ENCODE data around the gene CDHR5.
"Not testable (repeated sequence)": the region's sequence is repeated elsewhere in the genome, so short reads cannot be mapped to it uniquely, and the experiment has no call there.

CDHR5 gene

GRCh38 chr11:592501-592900, 32.3 kb downstream of the CDHR5 start:
- DNase-seq (ENCODE audit: insufficient read length, low spot score) (no peak), FAIRE-seq (peak; percentile 31)

DNA sequence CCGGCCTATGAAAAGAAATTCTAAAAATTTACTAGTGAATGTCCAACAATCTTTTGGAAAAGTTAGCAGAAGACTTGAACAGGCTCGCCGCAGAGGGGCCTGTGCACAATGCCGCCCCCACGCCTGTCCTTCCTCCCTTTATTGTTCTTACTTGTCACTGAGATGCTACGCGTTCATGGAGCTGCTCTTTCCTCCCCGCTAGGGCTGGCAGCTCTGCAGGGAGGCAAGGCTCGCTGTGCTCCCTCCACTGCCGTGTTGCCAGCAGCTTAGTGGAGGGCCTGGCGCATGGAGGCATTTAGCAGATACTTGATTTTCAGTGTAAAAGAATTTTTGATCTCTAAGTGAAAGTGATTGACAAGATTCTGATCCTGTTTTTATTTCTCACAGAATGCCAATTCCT, 33.8 kb downstream of the CDHR5 start:
- FAIRE-seq (no peak), DNase-seq (ENCODE audit: insufficient read length, low spot score) (no peak)

DNA sequence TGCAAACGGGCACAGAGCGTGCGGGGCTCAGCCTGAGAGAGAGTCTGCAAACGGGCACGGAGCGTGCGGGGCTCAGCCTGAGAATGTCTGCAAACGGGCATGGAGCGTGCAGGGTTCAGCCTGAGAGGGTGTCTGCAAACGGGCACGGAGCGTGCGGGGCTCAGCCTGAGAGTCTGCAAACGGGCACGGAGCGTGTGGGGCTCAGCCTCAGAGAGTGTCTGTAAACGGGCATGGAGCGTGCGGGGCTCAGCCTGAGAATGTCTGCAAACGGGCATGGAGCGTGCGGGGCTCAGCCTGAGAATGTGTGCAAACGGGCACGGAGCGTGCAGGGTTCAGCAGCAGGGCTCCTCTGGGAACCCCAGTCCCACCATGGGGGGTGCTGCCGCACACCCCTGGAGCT, 35.0 kb downstream of the CDHR5 start:
- FAIRE-seq: no peak

GRCh38 chr11:587978-588380, 36.8 kb downstream of the CDHR5 start:
- DNase-seq (ENCODE audit: insufficient read length, low spot score): peak; percentile 43
- FAIRE-seq: no peak

More for the DNA sequence above, 35.0 kb downstream of the CDHR5 start:
- DNase-seq (ENCODE audit: insufficient read length, low spot score): no peak

DNA sequence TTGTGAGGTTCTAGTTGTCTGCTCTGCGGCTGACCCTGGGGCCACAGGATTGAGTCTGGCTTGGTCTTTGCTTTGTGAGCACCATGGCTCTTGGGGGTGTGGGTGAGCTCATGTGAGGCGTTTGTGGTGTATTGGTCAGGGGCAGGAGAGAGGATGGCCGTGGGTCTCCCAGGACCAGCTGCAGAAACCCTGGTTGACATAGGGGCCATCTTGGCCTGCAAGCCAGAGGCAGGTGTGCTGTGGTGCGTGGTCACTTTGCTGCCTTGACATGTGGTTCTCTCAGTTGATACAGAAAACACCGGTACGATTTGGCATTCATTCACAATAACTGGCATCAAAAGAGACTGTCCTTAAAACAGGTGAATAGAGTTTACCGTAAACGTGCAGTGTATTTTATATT, 37.2 kb downstream of the CDHR5 start:
- FAIRE-seq: no peak
- DNase-seq (ENCODE audit: insufficient read length, low spot score): no peak

DNA sequence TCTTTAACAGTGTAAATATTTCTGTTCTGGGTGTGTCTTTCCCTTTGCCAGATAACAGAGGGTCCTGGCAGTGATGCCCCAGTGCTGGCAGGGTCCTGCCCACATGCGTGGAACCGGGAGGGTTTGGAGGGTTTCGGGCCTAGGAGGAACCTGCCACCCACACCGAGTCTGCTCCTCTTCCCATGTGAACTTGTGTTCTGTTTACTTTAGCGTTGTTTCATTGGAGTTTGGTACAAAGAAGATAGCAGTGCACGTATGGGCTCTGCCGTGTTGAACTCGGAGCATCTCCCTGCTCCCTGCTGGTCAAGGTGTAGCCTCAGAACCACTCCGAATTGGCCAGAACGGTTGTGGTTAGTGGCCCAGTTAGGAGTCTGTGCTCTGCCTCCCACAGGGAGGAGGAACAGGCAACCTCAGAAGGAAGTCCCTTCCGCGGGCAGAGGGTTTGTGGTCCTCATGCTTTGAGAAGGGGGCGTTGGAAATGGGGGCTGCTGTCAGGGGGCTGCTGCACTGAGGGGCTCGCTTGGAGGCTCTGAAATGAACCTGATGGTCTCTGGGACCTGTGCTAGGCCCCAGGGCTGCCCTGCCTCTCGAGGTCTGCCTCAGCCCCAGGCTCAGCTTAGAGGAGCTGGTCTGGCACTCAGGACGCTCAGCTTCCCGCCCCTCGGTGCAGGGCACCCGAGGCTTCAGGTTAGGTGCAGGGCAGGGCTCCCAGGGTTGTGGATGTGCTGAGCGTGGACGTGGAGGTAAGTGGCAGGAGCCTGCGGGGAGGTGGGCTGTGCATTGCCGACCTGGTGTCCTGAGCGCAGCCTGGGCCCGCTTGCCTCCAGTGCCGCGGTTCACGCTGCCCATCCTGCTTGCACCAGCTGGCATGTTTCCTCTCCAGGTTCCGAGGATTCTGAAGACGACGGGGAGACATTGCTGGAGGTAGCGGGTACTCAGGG, 38.1 kb downstream of the CDHR5 start:
- FAIRE-seq: no peak
- DNase-seq (ENCODE audit: insufficient read length, low spot score): no peak

GRCh38 chr11:584287-584686, 40.5 kb downstream of the CDHR5 start:
- no peak for FAIRE-seq
- no peak for DNase-seq (ENCODE audit: insufficient read length, low spot score)

DNA sequence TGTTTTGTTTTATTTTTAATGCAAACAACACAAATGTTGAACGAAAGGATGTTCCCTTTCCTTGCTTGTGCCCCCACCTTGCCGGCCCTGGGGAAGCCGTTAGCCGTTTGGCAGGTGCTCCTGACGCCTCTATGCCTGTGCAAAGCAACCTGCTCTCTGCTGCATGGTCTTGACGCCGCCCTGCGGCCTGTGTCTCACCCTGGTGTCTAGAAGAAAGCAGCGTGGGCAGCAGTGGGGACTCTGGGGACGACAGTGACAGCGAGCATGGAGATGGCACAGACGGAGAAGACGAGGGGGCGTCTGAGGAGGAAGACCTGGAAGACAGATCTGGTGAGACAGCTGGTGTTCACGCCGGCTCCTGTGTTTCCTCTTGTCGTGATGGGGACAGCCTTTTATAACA, 43.0 kb downstream of the CDHR5 start:
- no peak for FAIRE-seq
- no peak for DNase-seq (ENCODE audit: insufficient read length, low spot score)

DNA sequence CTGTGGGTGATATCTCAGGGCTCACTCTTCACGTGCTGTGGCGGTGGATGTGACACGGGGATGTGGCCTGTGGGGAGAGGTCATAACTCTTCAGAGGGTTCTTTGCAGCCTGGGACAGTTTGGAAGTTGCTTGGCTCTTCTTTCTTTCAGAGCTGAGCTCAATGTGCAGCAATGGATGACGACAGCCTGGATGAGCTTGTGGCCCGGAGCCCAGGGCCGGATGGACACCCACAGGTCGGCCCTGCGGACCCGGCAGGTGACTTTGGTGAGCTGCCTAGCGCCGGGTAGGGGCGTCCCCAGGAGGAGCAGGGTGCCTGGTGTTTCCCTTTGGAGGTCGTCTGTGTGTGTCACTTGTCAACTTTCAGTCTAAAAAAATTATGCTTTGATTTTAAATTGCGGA, 43.4 kb downstream of the CDHR5 start:
- FAIRE-seq: no peak

GRCh38 chr11:579830-580601, 44.7 kb downstream of the CDHR5 start:
- no peak for FAIRE-seq

More for the DNA sequence above, 43.4 kb downstream of the CDHR5 start:
- DNase-seq (ENCODE audit: insufficient read length, low spot score): no peak

DNA sequence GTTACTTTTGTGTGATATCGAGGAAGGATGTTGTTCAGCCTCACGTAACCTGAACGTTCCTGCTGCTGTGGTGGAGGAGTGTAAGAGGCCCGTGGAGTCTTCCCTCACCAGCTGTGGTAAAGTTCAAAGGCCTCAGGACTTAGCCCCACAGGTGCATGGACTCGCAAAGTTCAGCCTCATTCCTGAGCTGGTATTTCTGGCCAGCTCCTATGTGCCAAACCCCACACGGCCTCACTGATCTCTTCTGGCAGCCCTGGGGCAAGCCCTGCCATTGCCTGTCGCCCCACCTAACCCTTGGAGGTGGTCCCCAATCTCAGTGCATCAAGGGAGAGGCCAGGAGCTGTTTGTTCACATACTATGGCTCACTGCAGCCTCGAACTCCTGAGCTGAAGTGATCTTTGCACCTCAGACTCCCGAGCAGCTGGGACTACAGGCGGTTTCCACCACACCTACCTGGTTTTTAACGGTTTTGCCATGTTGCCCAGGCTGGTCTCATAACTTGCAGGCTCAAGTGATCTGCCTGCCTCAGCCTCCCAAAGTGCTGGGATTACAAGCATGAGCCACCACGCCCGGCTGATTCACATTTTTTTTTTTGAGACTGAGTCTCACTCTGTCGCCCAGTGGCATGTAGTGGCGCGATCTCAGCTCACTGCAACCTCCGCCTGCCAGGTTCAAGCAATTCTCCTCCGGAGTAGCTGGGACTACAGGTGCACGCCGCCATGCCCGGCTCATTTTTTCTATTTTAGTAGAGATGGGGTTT, 46.3 kb downstream of the CDHR5 start:
- FAIRE-seq: no peak
- DNase-seq (ENCODE audit: insufficient read length, low spot score): no peak

More at GRCh38 chr11:579830-580601, 44.7 kb downstream of the CDHR5 start:
- DNase-seq (ENCODE audit: insufficient read length, low spot score): no peak

DNA sequence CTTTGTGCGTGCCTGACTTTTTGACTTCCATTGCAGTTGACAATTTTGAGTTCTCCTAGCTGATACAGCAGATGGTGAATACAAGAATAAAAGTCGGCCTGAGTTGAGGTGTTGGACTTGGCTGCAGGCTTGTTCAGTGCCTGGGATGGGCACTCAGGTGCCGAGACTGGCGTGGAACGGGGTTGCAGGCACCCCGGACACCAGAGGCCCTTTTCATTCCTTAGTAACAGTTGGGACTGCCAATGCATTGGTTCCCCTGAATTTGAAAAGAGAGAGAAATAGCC, 47.2 kb downstream of the CDHR5 start:
- FAIRE-seq (no peak), DNase-seq (ENCODE audit: insufficient read length, low spot score) (no peak)

GRCh38 chr11:576811-577610, 47.7 kb downstream of the CDHR5 start:
- DNase-seq (ENCODE audit: insufficient read length, low spot score) (no peak), FAIRE-seq (peak; percentile 63)

- peak; percentile 98 for FAIRE-seq
- DNase-seq (ENCODE audit: insufficient read length, low spot score): peak; percentile 98
These were observed 48.6 kb downstream of the CDHR5 start, which contains the start of gene PHRF1 for GRCh38 chr11:575996-576768. Gene PHRF1 (plus strand): TSS chr11:576470. CDS start chr11:581513, 5,043 bp downstream.

GRCh38 chr11:575313-575995, 49.3 kb downstream of the CDHR5 start:
- DNase-seq (ENCODE audit: insufficient read length, low spot score) (peak; percentile 65), FAIRE-seq (no peak)

DNA sequence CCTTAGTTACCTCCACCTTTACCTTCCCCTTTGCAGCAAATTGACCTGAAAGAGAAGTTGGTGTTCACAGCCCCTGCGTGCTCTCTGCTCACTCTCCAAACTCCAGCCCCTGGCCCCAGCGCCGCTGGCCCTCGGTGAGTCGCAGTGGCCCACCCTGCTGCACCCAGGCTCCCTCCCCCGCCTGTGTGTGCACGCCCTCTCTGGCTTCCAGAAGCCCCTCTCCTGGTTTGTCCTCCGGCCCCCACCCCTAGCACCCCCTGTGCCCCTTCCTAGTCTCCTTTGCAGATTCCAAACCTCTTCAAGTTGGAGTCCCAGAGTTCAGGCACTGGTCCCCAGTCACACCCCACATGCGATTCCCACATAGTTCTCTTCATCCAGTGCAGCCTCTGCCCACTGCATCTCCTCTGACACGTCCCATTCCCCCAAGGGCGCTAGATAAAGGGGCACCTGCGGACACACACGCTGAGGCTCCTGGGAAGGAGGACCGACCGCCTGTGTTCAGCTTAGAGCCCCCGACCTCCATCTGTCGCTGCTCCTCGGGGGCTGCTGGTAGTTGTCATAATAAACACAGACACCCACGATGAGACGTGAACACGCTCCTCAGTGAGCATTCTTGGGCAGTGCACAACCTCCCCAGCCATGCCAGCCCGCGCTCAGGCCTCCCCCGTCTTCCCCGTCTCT, 50.0 kb downstream of the CDHR5 start:
- no peak for DNase-seq (ENCODE audit: insufficient read length, low spot score)
- FAIRE-seq: peak; percentile 9

GRCh38 chr11:574031-574570, 50.7 kb downstream of the CDHR5 start:
- not testable (repeated sequence) for FAIRE-seq; DNase-seq (ENCODE audit: insufficient read length, low spot score)

- no peak for FAIRE-seq
These were observed 51.5 kb downstream of the CDHR5 start for GRCh38 chr11:573146-573759.

More at GRCh38 chr11:573146-573759, 51.5 kb downstream of the CDHR5 start:
- no peak for DNase-seq (ENCODE audit: insufficient read length, low spot score)

Data from HTR-8/SVneo (cell line).